ENCODE data around the gene TOM1L2. TPM values are rescaled to one million over a fixed set of nuclear protein-coding genes. Genes with fewer than 3 reads are reported as not detected.
A peak's percentile ranks its signal among the peaks of the same experiment; 100 is the strongest.

TOM1L2 gene
- total and polyA plus RNA-seq, 2 of the 4 experiments (the other 2 are of a cell fraction) = 34.4 to 51.7 TPM

DNA sequence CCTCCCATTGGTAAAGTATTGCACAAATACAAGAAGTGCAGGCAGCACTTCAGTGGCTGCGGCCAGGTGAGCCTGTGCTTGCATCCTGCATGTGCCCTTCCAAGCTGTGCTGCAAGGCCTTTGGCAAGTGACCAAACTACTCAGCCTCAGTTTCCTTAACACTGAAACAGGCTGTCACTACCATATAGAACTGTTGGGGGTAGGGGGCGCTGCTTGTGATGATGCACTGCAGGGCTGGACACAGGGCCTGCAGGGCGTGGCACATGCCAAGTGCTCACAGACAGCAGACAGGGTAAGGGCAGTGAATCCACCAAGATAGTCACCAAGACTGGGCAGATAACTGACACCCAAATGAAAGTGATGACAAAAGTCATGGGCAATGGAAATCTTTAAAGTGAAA, 69.8 kb downstream of the TOM1L2 start:
- no peaks in the 10 kb centered on the region for H3K27me3 ChIP-seq (ENCODE audit: control insufficient read depth, insufficient read depth, low read length)
- H3K79me1 ChIP-seq (ENCODE audit: low read depth in 1 of 2, low read length in 2 of 2) = peaks cover 3 to 39% of the 10 kb centered on the region in 2 experiments; a peak in 3 of 4 replicates
- peak overlapping the region; percentile 49; the same call in 1 of the 2 replicates for H2AK5ac ChIP-seq (ENCODE audit: low read depth, low read length)
- ATAC-seq (ENCODE audit: low read depth) (no peak), DNase-seq (no peak)
- CTCF ChIA-PET = interaction anchor here (0.6 kb wide), 1 partner anchor 17 kb away, joined by 4 read pairs; no protein-coding TSS in a partner anchor
- TF ChIP-seq SMC3 (IDR thresholded peaks at IDR 0.05; ENCODE audit: low read depth, low read length) (no peak), POLR2A (IDR thresholded peaks at IDR 0.05; ENCODE audit: low read depth, low read length) (no peak), CEBPB (IDR thresholded peaks at IDR 0.05; ENCODE audit: low read depth, low read length) (no peak), BHLHE40 (IDR thresholded peaks at IDR 0.05; ENCODE audit: low read depth, low read length) (no peak), MAZ (IDR thresholded peaks at IDR 0.05; ENCODE audit: borderline replicate concordance, low read depth, low read length) (no peak), NFE2L2 (IDR thresholded peaks at IDR 0.05; ENCODE audit: low read depth, low read length) (no peak), CHD1 (IDR thresholded peaks at IDR 0.05; ENCODE audit: low read depth, low read length) (no peak), RFX5 (IDR thresholded peaks at IDR 0.05; ENCODE audit: low read depth, low read length) (no peak), RCOR1 (IDR thresholded peaks at IDR 0.05; ENCODE audit: insufficient replicate concordance, low read length) (no peak), RAD21 (IDR thresholded peaks at IDR 0.05; ENCODE audit: low read length) (no peak), FOS (IDR thresholded peaks at IDR 0.05; ENCODE audit: low read depth, low read length) (no peak), MXI1 (IDR thresholded peaks at IDR 0.05; ENCODE audit: borderline replicate concordance, low read depth, low read length) (no peak), MAFK (IDR thresholded peaks at IDR 0.05; ENCODE audit: low read depth, low read length) (no peak)
- TF ChIP-seq, protein P1, sequence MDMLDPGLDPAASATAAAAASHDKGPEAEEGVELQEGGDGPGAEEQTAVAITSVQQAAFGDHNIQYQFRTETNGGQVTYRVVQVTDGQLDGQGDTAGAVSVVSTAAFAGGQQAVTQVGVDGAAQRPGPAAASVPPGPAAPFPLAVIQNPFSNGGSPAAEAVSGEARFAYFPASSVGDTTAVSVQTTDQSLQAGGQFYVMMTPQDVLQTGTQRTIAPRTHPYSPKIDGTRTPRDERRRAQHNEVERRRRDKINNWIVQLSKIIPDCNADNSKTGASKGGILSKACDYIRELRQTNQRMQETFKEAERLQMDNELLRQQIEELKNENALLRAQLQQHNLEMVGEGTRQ (IDR thresholded peaks at IDR 0.05; ENCODE audit: low read depth, low read length) = no peak
- TF ChIP-seq, protein P2, sequence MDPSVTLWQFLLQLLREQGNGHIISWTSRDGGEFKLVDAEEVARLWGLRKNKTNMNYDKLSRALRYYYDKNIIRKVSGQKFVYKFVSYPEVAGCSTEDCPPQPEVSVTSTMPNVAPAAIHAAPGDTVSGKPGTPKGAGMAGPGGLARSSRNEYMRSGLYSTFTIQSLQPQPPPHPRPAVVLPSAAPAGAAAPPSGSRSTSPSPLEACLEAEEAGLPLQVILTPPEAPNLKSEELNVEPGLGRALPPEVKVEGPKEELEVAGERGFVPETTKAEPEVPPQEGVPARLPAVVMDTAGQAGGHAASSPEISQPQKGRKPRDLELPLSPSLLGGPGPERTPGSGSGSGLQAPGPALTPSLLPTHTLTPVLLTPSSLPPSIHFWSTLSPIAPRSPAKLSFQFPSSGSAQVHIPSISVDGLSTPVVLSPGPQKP (IDR thresholded peaks at IDR 0.05; ENCODE audit: borderline replicate concordance, low read depth, low read length) = no peak
- TF ChIP-seq, protein P3, sequence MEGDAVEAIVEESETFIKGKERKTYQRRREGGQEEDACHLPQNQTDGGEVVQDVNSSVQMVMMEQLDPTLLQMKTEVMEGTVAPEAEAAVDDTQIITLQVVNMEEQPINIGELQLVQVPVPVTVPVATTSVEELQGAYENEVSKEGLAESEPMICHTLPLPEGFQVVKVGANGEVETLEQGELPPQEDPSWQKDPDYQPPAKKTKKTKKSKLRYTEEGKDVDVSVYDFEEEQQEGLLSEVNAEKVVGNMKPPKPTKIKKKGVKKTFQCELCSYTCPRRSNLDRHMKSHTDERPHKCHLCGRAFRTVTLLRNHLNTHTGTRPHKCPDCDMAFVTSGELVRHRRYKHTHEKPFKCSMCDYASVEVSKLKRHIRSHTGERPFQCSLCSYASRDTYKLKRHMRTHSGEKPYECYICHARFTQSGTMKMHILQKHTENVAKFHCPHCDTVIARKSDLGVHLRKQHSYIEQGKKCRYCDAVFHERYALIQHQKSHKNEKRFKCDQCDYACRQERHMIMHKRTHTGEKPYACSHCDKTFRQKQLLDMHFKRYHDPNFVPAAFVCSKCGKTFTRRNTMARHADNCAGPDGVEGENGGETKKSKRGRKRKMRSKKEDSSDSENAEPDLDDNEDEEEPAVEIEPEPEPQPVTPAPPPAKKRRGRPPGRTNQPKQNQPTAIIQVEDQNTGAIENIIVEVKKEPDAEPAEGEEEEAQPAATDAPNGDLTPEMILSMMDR (conservative IDR thresholded peaks at IDR 0.05; ENCODE audit: low read depth, low read length) = no peak
- POLR2A ChIA-PET (ENCODE audit: unreplicated experiment) = no interaction called here
- no peak overlapping the region for H4K5ac ChIP-seq (ENCODE audit: low read depth, low read length)
- H3K4me3 ChIP-seq (ENCODE audit: insufficient read depth, low read depth, low read length) = no peak overlapping the region
- H4K91ac ChIP-seq (ENCODE audit: insufficient read depth, low read depth, low read length) = no peak overlapping the region
- H3K14ac ChIP-seq (replicated peaks; ENCODE audit: low read depth, low read length) = no peak overlapping the region
- H2BK120ac ChIP-seq (ENCODE audit: low read depth, low read length) = no peak overlapping the region
- in situ Hi-C loops (cut with MboI; ENCODE audit: low sequenced_read_pairs) (no loop called here), intact Hi-C loops (cut with micrococcal nuclease) (no loop called here), dilution Hi-C loops (cut with HindIII; ENCODE audit: low sequenced_read_pairs, unreplicated experiment) (no loop called here)
- H3K4ac ChIP-seq (ENCODE audit: low read depth, low read length) = peak overlapping the region; percentile 24; the same call in 1 of the 2 replicates
- H2AFZ ChIP-seq (replicated peaks; ENCODE audit: low read length, poor library complexity) = no peak overlapping the region
- WGBS, 2 experiments (ENCODE audit: extremely low coverage in 2 of 2, insufficient read length in 1 of 2) = 100% methylated on average over 1 of the region's 3 CpGs; no CpG with 5 or more reads in 1 of the 2 experiments
- no peak overlapping the region for H3K23ac ChIP-seq (ENCODE audit: low read depth, low read length)
- H3K9me3 ChIP-seq (ENCODE audit: control insufficient read depth, insufficient read depth, low read length) = no peaks in the 10 kb centered on the region
- no peak overlapping the region for H3K18ac ChIP-seq (ENCODE audit: low read depth, low read length)
- H2BK20ac ChIP-seq (ENCODE audit: low read depth, low read length) = no peak overlapping the region
- no peak overlapping the region for H4K8ac ChIP-seq (ENCODE audit: low read depth in 2 of 2, low read length in 2 of 2)
- H2AK9ac ChIP-seq (replicated peaks; ENCODE audit: low read depth, low read length, poor library complexity) = no peak overlapping the region
- no peak overlapping the region for H3K27ac ChIP-seq (ENCODE audit: insufficient read depth, low read length)
- H4K20me1 ChIP-seq (ENCODE audit: insufficient read depth, low read length) = no peaks in the 10 kb centered on the region
- BruUV-seq (replicated peaks) = no TSS peak
- no peak overlapping the region for H2BK5ac ChIP-seq (ENCODE audit: low read depth, low read length, poor library complexity, severe bottlenecking)
- peaks cover 7% of the 10 kb centered on the region for H3K36me3 ChIP-seq (ENCODE audit: control insufficient read depth, insufficient read depth, low read length)
- peaks cover 36% of the 10 kb centered on the region for H3K9me1 ChIP-seq (ENCODE audit: insufficient read depth, low read length)
- no peak overlapping the region for H3K9ac ChIP-seq (ENCODE audit: low read depth, low read length)
- no peak overlapping the region for H3K56ac ChIP-seq (ENCODE audit: extremely low read depth, insufficient read depth, low read length)
- peaks cover 21% of the 10 kb centered on the region for H3K4me1 ChIP-seq (ENCODE audit: control insufficient read depth, insufficient read depth, low read length)
- no peak overlapping the region for H2BK15ac ChIP-seq (ENCODE audit: low read depth, low read length)
- no peak overlapping the region for H3K4me2 ChIP-seq (ENCODE audit: low read depth, low read length)

Data from IMR-90 (cell line).